Natural killer cell (primary cell): ENCODE measurements around the gene ERP27. TPM values are rescaled to one million over a fixed set of nuclear protein-coding genes. Genes with fewer than 3 reads are reported as not detected.

Experiments used
- ATAC-seq, 3 donors: fragments of 150-1000 bp in 2 of 3; fragments of 200-7000 bp in 1 of 3; cut with Tn5 transposase; 1 replicate in 1 of 3; 2 replicates in 2 of 3; pipeline ENCODE4 v1.10.0; 2021; ENCODE audit warnings: mild to moderate bottlenecking in 2 of 3, moderate library complexity in 2 of 3
- DNase-seq, 2 donors: peaks; one replicate each; pipeline versions ENCODE4 v3.0.0 to v3.0.0-alpha.2; 2013 to 2021; ENCODE audit warnings: mixed read lengths in 1 of 2
- H3K27ac ChIP-seq: one replicate; pipeline ENCODE4 v1.5.1; 2013; ENCODE audit warnings: mild to moderate bottlenecking, low read length
- H3K27me3 ChIP-seq: one replicate; pipeline ENCODE4 v1.6.1; 2013; ENCODE audit warnings: low read length; ENCODE audit not compliant: control insufficient read depth, insufficient read depth
- H3K36me3 ChIP-seq: one replicate; pipeline ENCODE4 v1.6.1; 2013; ENCODE audit warnings: low read length; ENCODE audit not compliant: control insufficient read depth, insufficient read depth
- H3K4me1 ChIP-seq: one replicate; pipeline ENCODE4 v1.6.1; 2013; ENCODE audit warnings: low read length; ENCODE audit not compliant: control insufficient read depth, insufficient read depth
- H3K4me3 ChIP-seq: one replicate; pipeline ENCODE4 v1.5.1; 2013; ENCODE audit warnings: low read length
- H3K9me3 ChIP-seq: one replicate; pipeline ENCODE4 v1.6.1; 2013; ENCODE audit warnings: low read length; ENCODE audit not compliant: control insufficient read depth, insufficient read depth
- H3K27ac Mint-ChIP-seq, 2 donors: one replicate each; pipeline ENCODE4 v1.8.0; 2022; ENCODE audit warnings: mild to moderate bottlenecking in 2 of 2, mixed read lengths in 2 of 2, moderate library complexity in 1 of 2
- H3K27me3 Mint-ChIP-seq, 2 donors: one replicate each; pipeline ENCODE4 v1.8.0; 2022; ENCODE audit warnings: low read depth in 2 of 2, mixed read lengths in 2 of 2
- H3K36me3 Mint-ChIP-seq: one replicate; pipeline ENCODE4 v1.8.0; 2022; ENCODE audit warnings: mixed read lengths
- H3K4me1 Mint-ChIP-seq, 2 donors: one replicate each; pipeline ENCODE4 v1.8.0; 2022; ENCODE audit warnings: mixed read lengths in 2 of 2
- H3K4me3 Mint-ChIP-seq: one replicate; pipeline ENCODE4 v1.8.0; 2022; ENCODE audit warnings: mild to moderate bottlenecking, moderate library complexity, mixed read lengths
- H3K9me3 Mint-ChIP-seq, 2 donors: one replicate each; pipeline ENCODE4 v1.8.0; 2022; ENCODE audit warnings: mixed read lengths in 2 of 2
- WGBS: methylation state at CpG from one replicate; pipeline ENCODE4 v1.1.7; 2013; ENCODE audit warnings: missing lambda C conversion rate; ENCODE audit not compliant: insufficient coverage; 5-methylcytosine and 5-hydroxymethylcytosine counted together
- intact Hi-C: fragments of 100-400 bp; cut with micrococcal nuclease; formaldehyde crosslinking; loops from one replicate; pipeline ENCODE4 v1.14.2; 2022
- total RNA-seq, 4 donors: library from RNA; stranded (reverse); fragments of 120-200 nt in 1 of 4; gene quantifications; one replicate each; pipeline versions ENCODE4 v1.2.3 to v1.2.4, GENCODE V29; 2013 to 2022
- TF ChIP-seq, protein P1 (sequence below): fragments of 200-600 bp; IDR thresholded peaks from one replicate; pipeline ENCODE4 v1.8.0; 2022; ENCODE audit warnings: antibody characterized with exemption

ERP27 gene
- total RNA-seq, 3 donors from 2014 or later (not counting 1 experiment from before 2014, with no cell fraction given), result 9.8 to 15.2 (median 12.3) TPM

DNA sequence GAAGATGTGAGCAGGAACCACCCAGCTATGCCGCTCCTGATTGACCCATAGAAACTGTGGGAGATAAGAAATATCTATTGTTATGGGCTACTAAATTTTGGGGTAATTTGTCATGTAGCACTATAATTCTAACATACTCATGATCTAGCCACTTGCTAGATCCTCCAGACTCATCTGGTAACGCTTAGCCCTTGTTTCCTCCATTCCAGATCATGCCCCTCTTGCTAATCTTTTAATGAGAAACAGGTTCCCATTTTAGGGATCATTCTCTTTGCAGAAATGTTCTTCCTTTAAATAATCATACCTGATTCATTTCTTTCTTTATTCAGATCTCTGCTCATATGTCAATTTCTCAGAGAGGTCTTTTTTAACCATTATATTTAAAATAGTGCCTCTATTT lies 26.9 kb upstream of the ERP27 start:
- Histone ChIP-seq H3K4me1 (peaks cover 8% of the 10 kb centered on the region), H3K27ac (no peak overlapping the region), H3K27me3 (no peaks in the 10 kb centered on the region), H3K9me3 (no peaks in the 10 kb centered on the region), H3K36me3 (no peaks in the 10 kb centered on the region), H3K4me3 (no peak overlapping the region)
- WGBS, result 92% methylated on average over 2 of the region's 2 CpGs
- peaks cover 31 to 32% of the 10 kb centered on the region in 2 donors for H3K4me1 Mint-ChIP-seq
- ATAC-seq (no peak), DNase-seq (no peak)
- peaks cover 3 to 4% of the 10 kb centered on the region in 2 donors for H3K27me3 Mint-ChIP-seq
- H3K36me3 Mint-ChIP-seq, result peaks cover 11% of the 10 kb centered on the region
- no peaks in the 10 kb centered on the region for H3K9me3 Mint-ChIP-seq
- peak overlapping the region; percentile 4 for H3K4me3 Mint-ChIP-seq
- intact Hi-C loops, result no loop called here
- TF ChIP-seq, protein P1, sequence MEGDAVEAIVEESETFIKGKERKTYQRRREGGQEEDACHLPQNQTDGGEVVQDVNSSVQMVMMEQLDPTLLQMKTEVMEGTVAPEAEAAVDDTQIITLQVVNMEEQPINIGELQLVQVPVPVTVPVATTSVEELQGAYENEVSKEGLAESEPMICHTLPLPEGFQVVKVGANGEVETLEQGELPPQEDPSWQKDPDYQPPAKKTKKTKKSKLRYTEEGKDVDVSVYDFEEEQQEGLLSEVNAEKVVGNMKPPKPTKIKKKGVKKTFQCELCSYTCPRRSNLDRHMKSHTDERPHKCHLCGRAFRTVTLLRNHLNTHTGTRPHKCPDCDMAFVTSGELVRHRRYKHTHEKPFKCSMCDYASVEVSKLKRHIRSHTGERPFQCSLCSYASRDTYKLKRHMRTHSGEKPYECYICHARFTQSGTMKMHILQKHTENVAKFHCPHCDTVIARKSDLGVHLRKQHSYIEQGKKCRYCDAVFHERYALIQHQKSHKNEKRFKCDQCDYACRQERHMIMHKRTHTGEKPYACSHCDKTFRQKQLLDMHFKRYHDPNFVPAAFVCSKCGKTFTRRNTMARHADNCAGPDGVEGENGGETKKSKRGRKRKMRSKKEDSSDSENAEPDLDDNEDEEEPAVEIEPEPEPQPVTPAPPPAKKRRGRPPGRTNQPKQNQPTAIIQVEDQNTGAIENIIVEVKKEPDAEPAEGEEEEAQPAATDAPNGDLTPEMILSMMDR, result no peak
- H3K27ac Mint-ChIP-seq, result no peak overlapping the region

DNA sequence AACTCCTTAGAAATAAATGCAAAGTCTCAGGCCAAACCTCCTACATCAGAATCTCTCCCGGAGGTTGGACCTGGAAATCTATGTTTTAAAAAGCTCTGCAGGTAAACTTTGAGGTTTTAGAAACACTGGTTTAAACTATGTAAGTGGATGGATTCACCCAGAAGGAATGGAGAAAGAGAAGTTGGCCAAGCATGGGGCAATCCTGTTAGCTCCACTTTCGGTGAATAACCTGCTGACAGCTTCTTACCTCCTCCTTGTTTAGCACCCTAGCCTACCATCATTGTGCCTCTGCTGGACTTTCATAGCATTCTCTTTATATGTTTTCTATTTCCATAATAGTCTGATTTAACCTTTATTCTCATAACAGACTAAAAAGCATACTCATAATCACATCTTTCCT lies 26.1 kb upstream of the ERP27 start:
- Mint-ChIP-seq H3K4me1 (peaks cover 39 to 40% of the 10 kb centered on the region in 2 donors), H3K36me3 (peaks cover 11% of the 10 kb centered on the region), H3K27ac (peak overlapping the region in 1 of 2 donors; percentile 97), H3K9me3 (no peaks in the 10 kb centered on the region), H3K27me3 (no peaks in the 10 kb centered on the region), H3K4me3 (no peak overlapping the region)
- Histone ChIP-seq H3K36me3 (peaks cover 4% of the 10 kb centered on the region), H3K9me3 (no peaks in the 10 kb centered on the region), H3K4me1 (peaks cover 15% of the 10 kb centered on the region), H3K27me3 (no peaks in the 10 kb centered on the region), H3K4me3 (no peak overlapping the region), H3K27ac (no peak overlapping the region)
- intact Hi-C loops, result loop anchor here (5.0 kb wide), 1 partner anchor 597 kb away; the partner anchor contains the start of gene ATF7IP
- 94% methylated on average over 1 of the region's 2 CpGs for WGBS
- TF ChIP-seq, protein P1, result no peak
- no peak for DNase-seq
- no peak for ATAC-seq

DNA sequence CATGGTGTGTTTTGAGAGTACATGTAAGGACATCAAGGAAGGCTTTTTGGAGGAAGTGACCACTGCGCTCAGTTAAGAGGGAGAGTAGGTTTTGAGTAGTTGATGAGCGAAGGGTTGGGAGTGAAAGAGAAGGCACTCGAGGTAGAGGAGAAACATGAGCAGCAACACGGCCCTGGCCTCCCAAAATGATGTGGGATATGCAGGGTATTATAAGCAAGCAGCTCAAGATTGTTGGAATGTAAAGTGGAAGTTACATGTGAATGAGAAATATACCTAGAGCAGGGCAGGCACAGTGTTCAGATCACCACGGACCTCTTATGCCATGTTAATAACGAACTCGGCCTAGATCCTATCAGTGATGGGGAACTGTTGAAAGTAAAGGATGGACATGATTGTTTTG lies 25.2 kb upstream of the ERP27 start:
- no peak for DNase-seq
- no peak for ATAC-seq
- no peaks in the 10 kb centered on the region for H3K27me3 ChIP-seq
- TF ChIP-seq, protein P1, result no peak
- H3K27ac Mint-ChIP-seq, result peak overlapping the region; percentile 97 to 98
- 92% methylated on average over 7 of the region's 7 CpGs for WGBS
- no peak overlapping the region for H3K4me3 Mint-ChIP-seq
- no peaks in the 10 kb centered on the region for H3K27me3 Mint-ChIP-seq
- no peaks in the 10 kb centered on the region for H3K9me3 ChIP-seq
- H3K27ac ChIP-seq, result peak overlapping the region; percentile 95
- H3K4me3 ChIP-seq, result no peak overlapping the region
- H3K9me3 Mint-ChIP-seq, result no peaks in the 10 kb centered on the region
- H3K36me3 Mint-ChIP-seq, result peaks cover 11% of the 10 kb centered on the region
- H3K4me1 ChIP-seq, result peaks cover 22% of the 10 kb centered on the region
- intact Hi-C loops, result loop anchor here (5.0 kb wide), 1 partner anchor 596 kb away; the partner anchor contains the start of gene ATF7IP
- H3K36me3 ChIP-seq, result peaks cover 5% of the 10 kb centered on the region
- H3K4me1 Mint-ChIP-seq, result peaks cover 48 to 49% of the 10 kb centered on the region in 2 donors

DNA sequence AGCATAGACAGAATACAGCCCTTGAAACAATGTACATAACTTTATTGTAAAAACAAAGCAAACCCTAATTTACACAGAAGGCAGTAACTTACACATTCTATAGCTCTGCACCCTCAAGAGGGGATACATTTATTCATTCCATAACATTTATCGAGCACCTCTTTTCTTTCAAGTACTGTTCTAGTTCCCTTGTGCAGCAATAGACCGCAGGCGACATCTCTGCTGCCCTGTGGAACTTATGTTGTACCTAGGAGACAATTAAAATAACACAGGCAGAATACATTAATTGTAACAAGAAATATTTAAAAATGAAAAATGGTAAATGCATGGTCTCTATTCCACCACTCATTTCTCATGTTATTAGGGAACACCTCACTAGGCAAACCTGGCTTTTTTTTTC lies 24.5 kb upstream of the ERP27 start:
- Histone ChIP-seq H3K9me3 (no peaks in the 10 kb centered on the region), H3K36me3 (peaks cover 5% of the 10 kb centered on the region), H3K4me1 (peaks cover 29% of the 10 kb centered on the region), H3K4me3 (no peak overlapping the region), H3K27ac (peak overlapping the region; percentile 95), H3K27me3 (no peaks in the 10 kb centered on the region)
- peak overlapping the region; percentile 97 to 98 for H3K27ac Mint-ChIP-seq
- TF ChIP-seq, protein P1, result no peak
- intact Hi-C loops, result loop anchor here (5.0 kb wide), 1 partner anchor 595 kb away; the partner anchor contains the start of gene ATF7IP
- H3K9me3 Mint-ChIP-seq, result no peaks in the 10 kb centered on the region
- ATAC-seq, result no peak
- H3K4me3 Mint-ChIP-seq, result peak overlapping the region; percentile 15
- DNase-seq, result peak in 1 of 2 donors; percentile 47
- H3K36me3 Mint-ChIP-seq, result peaks cover 11% of the 10 kb centered on the region
- peaks cover 55 to 56% of the 10 kb centered on the region in 2 donors for H3K4me1 Mint-ChIP-seq
- 75% methylated on average over 1 of the region's 3 CpGs for WGBS
- H3K27me3 Mint-ChIP-seq, result no peaks in the 10 kb centered on the region
